Epithelial cell of prostate (primary cell): Measurements from ENCODE around the gene HTR1D.

Experiments
- DNase-seq: peaks from one replicate; pipeline ENCODE4 v3.0.0-alpha.2; 2011; ENCODE audit warnings: low read depth, low spot score
- H3K27ac ChIP-seq: fragments of 450-650 bp; 2 replicates; pipeline ENCODE4 v1.5.1; 2017; ENCODE audit warnings: mild to moderate bottlenecking

HTR1D gene

DNA sequence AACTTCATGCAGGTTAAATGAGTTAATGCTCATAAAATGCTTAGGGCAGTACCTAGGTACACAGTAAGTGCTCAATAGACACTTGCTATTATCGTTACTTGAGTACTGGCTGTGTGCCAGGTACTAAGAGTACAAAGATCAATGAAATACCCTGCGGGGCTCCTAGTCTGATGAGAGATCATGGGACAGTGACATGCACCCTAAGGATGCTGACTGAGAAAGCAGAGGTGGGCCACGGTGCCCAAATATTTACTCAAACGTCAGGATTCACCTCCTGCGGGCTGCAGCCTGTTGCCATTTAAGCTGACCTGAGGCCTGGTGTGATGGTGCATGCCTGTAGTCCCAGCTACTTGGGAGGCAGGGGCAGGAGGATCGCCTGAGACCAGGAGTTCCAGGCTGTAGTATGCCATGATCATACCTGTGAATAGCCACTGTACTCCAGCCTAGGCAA, 28.8 kb downstream of the HTR1D start:
- H3K27ac ChIP-seq = peak overlapping the region; percentile 85
- no peak for DNase-seq

DNA sequence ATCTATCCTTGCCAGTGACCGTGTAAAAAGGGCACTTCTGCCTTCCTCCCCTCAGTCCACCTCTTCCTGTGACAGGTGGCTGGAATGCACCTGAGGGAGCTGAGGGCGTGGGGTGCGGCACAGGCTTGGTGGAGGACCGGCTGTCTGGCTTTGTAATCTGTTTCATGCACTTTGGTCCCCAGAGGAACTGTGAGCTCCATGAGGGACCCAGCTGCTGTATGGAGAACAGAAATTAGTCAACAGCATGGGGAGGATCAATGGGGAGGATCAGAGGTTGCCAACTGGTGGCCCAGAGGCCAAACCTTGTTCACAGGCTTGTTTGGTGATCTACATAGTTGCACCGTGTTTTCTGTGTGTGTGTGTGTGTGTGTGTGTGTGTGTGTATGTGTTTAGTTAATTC, 29.7 kb downstream of the HTR1D start:
- DNase-seq = no peak
- H3K27ac ChIP-seq = peak overlapping the region; percentile 85

DNA sequence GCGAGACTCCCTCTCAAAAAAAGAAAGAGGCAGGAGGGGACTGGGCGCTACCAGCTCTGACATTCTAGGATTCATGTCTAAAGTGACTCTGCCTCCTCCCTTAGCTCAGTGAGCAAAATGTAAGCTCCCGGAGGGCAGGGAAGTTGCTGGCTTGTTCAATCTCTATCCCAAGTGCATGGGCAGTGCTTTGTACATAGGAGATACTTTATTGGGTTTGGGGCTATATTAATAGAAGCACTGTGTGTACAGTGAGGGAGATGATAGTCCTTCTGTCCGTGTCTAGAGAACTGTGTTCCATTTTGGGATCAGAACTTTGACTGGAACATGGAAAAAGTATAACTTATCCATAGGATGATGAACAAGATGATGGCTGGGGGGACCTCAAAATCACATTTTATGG, 31.9 kb downstream of the HTR1D start:
- DNase-seq = no peak
- H3K27ac ChIP-seq = no peak overlapping the region

DNA sequence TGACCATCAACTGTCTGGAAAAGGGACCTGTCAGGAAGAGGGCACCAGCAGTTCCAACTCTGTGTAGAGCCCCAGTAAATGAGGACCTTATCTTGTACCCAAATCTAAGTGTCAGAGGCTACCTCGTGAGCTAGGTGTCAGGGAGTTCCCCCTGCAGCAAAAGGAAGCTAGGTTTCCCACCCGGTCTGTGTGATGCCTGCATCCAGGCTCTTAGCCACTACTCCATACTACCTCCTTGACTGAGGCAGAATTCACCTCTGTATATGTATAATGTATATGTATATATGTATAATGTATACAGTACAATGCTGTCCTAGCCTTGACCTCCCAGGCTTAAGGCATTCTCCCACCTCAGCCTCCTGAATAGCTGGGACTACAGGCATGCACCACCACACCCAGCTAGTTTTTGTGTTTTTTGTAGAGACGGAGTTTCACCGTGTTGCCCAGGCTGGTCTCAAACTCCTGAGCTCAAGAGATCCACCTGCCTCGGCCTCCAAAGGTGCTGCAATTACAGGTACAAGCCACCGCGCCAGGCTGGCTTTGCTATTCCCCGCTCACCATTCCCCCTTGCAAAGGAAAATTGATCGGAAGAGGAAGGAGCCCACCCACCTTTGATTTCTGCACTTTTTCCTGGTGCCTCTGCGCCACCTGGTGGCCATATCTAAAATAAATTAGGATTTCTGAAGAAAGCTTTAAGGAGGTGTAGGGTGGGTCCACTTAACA, 32.9 kb downstream of the HTR1D start:
- DNase-seq = no peak
- no peak overlapping the region for H3K27ac ChIP-seq

DNA sequence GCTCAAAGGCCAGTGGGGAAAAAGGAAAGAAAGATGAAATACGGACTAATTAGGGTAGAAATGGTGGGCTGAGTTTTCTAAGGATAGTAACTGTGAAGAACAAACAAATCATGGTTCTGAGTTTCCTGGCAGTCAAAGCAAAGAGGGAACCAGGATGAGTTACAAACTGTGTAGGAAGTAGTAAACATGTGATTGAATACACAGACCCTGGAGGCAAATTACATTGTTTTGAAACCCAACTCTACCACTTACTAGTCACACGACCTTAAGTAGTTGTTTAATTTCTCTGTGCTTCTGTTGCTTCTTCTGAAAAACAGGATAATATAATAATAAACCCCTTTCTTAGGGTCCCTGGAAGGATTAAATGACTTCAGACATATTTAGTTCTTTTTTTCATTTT, 37.4 kb downstream of the HTR1D start:
- no peak for DNase-seq
- no peak overlapping the region for H3K27ac ChIP-seq

DNA sequence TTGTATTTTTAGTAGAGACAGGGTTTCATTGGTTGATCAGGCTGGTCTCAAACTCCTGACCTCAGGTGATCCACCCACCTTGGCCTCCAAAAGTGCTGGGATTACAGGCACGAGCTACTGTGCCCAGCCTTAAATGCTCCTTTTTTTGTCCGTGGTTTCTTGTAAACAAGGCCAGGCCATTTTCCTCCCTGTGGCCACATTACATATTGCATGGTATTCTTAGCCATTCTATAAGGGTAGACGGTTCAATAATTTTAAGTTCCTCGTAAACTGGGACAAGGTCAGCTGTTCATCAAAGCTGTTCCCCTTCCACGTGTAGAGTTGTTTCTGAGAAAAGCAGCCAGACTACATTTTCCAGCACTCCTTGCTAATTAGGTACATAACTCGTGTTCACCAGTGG, 38.4 kb downstream of the HTR1D start:
- no peak overlapping the region for H3K27ac ChIP-seq
- DNase-seq = no peak

DNA sequence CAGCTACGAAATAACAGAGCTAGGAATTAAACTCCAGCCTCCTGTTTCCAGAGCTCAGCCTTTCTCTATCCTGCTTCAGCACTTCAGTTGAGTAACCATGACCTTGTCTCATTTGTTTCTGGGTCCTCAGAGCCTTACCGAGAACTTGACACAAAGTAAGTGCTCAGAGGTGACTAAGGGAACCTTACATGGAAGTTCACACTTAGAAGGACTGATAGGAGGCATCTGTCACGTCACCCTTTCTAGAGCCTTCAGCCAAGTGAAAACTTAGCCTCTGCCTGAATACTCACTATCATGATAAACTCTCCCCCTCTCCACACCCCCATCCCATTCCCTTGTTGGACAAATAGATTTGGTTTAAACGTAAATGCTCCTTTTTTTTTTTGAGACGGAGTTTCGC, 38.9 kb downstream of the HTR1D start:
- DNase-seq = no peak
- H3K27ac ChIP-seq = peak overlapping the region; percentile 50

DNA sequence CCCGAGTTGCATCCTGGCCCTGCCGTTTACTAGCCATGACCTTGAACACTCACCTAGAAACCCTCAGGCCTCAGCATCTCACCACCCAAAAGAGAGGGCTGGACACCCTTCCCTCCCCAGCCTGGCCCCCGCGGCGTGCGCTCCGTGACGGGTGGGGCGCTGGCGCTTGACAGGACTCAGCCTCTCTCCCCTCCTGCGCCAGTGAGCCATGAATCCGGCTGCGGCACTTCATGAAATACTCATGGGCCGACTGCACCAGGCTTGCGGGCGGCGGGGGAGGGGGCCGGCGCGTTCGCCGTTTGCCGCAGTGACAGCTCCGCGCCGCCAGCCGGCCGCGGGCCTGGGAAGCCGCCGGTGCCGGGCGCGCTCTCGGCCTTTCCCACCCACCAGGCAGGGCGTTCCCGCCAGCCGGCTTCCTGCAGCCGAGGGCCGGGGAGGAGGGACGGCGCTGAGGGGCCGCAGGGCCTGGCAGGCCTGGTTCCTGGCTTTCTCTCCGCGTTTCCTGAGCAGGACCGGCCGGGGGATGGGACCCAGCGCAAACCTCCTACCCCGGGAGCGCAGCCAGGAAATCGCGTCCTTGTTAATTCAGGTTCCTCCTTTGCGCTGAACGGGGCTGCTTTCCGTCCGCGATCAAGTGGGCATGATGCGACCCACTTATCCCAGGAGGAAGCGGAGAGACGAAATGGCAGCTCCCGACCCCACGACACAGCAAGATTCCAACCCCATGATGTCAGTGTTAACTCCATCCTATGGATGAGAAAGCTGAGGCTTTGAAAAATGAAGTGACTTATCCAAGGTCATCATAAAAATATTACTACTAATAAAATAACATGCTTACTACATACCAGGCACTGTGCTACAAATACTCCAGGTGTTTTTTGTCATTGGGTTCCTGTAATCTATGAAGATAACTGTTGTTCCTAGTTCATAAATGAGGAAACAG, 39.6 kb downstream of the HTR1D start:
- no peak for DNase-seq
- H3K27ac ChIP-seq = peak overlapping the region; percentile 50

DNA sequence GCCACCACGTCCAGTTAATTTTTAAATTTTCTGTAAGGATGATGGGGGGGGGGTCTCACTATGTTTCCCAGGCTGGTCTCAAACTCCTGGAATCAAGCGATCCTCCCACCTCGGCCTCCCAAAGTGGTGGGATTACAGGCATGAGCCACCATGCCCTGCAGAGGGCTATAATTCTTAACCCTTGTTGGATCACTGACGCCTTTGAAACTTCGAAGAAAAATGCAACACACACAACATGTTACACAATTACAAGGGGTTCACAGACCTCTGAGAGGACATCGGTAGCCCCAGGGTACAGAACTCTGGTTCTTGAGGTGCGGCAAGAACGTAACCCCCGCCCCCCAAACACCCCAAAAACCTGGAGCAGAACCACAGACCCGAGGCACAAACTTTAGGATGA, 40.3 kb downstream of the HTR1D start:
- peak overlapping the region; percentile 50 for H3K27ac ChIP-seq
- DNase-seq = no peak

DNA sequence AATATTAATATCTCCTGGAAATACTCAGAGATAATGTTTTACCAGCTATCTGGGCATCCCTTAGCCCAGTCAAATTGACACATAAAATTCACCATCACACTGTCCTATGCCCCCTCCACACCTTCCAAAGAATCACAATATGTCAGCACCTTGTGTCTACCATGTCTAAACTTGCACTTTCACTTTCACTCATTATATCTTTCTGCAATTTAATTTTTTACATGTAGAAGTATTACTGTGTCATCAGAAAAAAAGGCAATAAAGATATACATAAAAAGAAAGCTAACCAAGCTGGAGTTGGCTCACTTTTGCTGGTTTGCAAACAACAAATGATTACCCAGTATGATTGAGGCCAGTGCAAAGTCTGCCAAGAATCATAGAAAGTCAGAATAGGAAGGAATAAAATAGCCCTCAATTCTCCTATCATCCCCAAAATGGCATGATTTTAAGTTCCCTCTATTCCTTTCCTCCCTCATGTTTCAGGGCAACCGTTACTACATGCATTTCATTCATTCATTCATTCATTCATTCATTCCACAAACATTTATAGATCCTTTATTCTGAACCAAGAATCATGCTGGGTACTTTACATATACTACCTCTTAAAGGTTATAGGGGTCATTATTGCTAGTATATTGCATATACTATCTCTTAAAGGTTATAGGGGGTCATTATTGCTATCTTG, 42.7 kb downstream of the HTR1D start:
- no peak overlapping the region for H3K27ac ChIP-seq
- DNase-seq = no peak

DNA sequence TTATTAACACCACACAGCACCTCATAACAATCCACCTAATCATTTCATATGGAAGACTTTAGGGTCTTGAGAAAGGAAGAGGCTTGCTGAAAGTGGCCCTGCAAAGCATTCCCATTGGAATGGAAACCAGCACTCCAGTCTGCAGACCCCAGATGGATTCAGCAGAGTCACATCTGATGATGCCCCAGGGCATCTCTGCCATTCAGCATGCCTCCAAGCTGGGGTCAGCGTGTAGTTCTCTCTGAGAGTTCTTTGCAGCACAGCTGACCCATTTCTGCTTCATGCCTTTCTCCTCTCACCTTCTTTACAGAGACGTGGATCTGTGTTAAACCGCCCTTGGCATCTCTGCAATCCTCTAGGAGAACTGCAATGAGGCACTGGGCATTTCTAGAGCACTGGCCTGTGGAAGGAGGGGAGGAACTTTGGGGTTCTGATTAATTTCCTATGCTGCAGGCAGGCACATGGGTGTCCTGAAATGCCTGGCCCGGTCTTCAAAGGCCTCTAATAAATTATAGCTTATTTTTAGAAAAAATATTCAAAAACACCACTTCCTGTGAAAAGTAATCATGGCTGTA, 46.0 kb downstream of the HTR1D start:
- H3K27ac ChIP-seq = no peak overlapping the region
- DNase-seq = no peak

DNA sequence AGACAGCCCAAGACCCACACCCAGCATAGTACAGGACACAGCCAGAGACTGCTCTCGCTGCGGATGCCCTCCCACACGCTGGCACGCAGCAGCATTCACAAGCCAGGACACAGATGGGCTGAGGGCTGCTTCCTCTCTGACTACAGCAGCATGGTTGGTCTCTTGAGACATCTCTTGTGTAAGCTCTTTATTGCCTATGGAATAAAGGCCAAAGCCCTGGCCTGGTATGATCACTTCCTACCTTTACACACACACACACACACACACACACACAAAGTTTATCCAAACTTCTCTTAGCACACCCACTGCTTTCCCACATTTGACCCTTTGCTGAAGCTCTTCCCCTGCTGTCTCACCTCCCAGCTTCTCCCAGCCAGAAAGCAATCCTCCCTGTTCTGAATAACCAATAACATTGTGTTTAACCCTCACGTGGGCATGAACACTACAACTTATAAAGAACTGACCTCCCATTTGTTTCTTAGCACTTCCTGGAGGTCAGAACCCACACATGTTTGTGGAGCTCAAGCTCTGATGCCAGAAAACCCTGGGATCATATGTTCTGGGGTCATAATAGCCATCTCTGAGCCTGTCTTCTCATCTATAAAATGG, 47.5 kb downstream of the HTR1D start:
- peak; percentile 72 for DNase-seq
- peak overlapping the region; percentile 80 for H3K27ac ChIP-seq

DNA sequence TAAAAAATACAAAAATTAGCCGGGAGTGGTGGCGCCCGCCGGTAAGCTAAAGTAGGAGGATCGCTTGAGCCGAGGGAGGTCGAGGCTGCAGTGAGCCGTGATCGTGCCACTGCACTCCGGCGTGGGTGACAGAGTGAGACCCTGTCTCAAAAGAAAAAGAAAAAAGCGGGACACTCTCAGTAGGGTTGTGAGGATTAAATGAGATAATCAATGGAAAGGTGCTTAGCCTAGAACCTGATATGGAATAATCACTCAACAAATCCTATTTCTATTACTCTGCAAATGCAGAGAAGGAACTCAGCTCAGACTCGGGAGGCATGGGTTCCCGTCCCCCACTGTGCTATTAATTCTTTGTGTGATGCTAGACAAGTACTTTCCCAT, 48.1 kb downstream of the HTR1D start:
- DNase-seq = no peak

DNA sequence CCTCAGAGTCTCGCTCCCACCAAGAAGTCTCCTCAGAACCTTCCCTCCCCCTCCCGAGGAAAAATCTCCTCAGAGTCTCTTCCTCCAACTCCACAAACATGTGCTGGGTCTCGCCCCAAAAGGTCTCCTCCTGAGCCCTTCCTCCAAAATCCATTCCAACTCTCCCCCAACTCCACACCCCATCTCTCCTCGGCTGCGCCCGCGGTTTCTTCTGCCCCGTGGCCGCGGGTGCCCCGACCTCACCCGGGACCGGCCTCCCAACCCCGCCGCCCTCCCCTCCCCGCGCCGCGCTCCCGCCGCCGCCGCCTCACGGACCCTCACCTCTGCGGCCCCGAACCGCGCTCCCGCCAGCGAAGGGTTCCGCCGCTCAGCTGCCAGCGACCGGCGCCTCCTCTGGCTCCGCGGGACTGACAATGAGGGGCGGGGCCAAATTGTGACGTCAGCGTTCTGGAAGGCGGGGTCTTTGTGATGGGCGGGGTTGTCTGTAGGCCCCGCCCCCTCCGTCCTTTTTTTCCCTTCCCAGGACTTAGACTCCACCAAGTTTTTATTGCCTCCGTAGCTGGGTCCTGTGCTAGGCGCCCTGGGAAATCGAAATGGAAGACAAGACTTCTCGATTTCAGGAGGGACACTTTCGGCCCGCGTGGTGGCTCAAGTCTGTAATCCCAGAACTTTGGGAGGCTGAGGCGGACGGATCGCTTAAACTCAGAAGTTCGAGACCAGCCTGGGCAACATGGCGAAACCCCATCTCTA, 48.7 kb downstream of the HTR1D start, which contains the start of gene LUZP1:
LUZP1 (minus strand) TSS at position 412 of the 750 bp plus-strand sequence.
- peak within 1 kb of the TSS; percentile 80 for H3K27ac ChIP-seq
- DNase-seq = no peak

More for the DNA sequence above, 48.1 kb downstream of the HTR1D start:
- H3K27ac ChIP-seq = peak overlapping the region; percentile 80

DNA sequence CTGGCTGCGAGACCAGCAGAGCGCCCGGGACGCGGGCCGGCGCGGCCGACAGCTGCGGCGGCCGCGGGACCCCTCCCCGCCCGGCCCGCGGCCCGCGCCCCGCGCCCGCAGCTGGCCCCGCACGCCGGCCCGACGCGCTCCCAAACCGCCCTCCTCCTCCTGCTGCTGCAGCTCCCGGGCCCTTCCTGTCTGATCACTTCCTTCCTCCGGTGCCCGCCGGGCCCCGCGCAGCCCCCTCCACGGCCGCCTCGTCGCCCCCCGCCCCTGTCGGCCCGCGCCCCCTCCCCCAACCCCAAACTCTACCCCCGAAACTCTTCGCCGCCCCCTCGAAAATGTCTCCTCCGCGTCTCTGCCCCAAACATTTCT, 49.2 kb downstream of the HTR1D start:
- peak overlapping the region; percentile 80 for H3K27ac ChIP-seq
- DNase-seq = no peak

DNA sequence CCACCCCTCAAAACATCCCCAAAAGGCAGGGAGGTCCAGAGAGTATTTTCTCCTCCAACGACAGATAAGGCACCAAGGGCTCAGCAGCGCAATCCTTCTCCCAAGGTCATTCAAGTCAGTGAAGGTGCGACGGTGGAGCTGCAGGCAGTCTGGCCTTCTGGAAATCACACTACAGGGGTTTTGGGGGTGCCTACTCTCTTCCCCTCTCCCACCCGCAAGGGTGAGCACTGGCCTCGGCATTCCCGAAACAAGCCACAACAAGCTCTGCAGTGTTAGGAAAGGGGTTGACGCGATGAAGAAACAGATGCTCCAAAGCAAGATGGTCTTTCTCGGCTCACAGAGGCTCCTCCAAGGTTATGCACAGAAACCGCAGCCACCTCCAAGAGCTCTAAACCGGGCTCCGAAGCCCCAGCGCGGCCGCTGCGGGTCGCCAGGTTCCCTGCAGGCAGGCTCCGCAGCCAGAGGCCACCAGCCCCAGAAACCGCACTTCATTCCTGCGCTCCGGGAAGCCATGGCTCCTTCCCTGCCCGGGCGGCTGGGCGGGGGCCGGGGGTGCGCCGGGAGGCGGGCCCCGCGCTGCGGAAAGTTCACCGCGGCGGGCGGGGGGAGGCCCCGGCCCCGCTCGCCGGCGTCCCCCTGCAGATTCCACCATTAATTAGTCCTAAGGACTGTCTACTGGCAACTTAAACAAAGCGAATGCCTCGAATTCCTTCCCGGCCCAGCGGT, 49.8 kb downstream of the HTR1D start:
- H3K27ac ChIP-seq = peak overlapping the region; percentile 80

DNA sequence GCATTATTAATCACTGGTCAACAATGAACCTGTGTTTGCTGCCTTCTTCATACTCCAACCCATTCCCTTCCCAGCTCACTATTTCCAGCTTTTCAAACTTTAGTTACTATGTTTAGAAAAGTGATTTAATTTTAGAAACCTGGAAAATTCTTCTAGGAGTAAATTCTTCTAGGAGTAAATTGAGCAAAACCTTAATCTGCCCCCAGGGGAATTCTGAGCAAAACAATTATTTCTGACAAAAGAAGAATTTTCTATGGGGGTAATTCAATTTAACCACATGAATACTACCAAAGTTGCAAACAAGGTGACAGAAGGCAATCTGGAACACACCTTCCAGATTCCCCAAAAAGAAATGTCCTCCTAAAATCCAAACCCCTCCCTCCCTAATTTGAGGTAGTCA, 50.4 kb downstream of the HTR1D start:
- no peak for DNase-seq
- H3K27ac ChIP-seq = peak overlapping the region; percentile 80

More for the DNA sequence above, 49.8 kb downstream of the HTR1D start:
- DNase-seq = no peak

DNA sequence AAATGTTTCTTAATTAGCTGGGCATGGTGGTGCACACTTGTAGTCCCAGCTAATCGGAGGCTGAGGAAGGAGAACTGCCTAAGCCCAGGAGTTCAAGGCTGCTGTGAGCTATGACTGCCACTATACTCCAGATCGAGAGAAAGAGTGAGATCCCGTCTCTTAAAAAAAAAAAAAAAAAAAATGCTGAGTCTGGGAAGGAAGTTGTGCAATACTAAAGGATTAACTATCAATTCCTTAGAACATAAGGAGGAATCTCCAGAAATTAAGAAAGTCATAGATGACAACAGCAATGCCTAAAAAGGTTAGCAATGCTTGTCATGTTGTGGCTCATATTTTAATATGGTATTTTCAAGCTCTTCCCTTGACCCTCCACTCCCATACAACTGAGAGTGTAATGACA, 53.9 kb downstream of the HTR1D start:
- peak overlapping the region; percentile 2 for H3K27ac ChIP-seq
- DNase-seq = no peak
